Activated T-helper 17 cell treated with anti-CD3 and anti-CD28 coated beads, Interleukin-2, amount 50 U/mL, for 72 hours (primary cell): ENCODE results near the gene NET1. TPM values are rescaled to one million over a fixed set of nuclear protein-coding genes. Genes with fewer than 3 reads are reported as not detected.

Source experiments
- ATAC-seq: fragments of 150-1000 bp; cut with Tn5 transposase; replicated peaks from 2 replicates; pipeline ENCODE4 v1.10.0; 2021; ENCODE audit warnings: mild to moderate bottlenecking, moderate library complexity
- H3K27ac Mint-ChIP-seq: one replicate; pipeline ENCODE4 v1.8.0; 2022; ENCODE audit warnings: mixed read lengths
- H3K27me3 Mint-ChIP-seq: one replicate; pipeline ENCODE4 v1.8.0; 2022; ENCODE audit warnings: mixed read lengths
- H3K36me3 Mint-ChIP-seq: one replicate; pipeline ENCODE4 v1.8.0; 2022; ENCODE audit warnings: low read depth, mild to moderate bottlenecking, mixed read lengths
- H3K4me1 Mint-ChIP-seq: one replicate; pipeline ENCODE4 v1.8.0; 2022; ENCODE audit warnings: mixed read lengths
- H3K4me3 Mint-ChIP-seq: one replicate; pipeline ENCODE4 v1.8.0; 2022; ENCODE audit warnings: mild to moderate bottlenecking, mixed read lengths
- H3K9me3 Mint-ChIP-seq: one replicate; pipeline ENCODE4 v1.8.0; 2022; ENCODE audit warnings: mixed read lengths
- total RNA-seq, 2 donors: library from RNA; stranded (reverse); gene quantifications; one replicate each; pipeline ENCODE4 v1.2.3, GENCODE V29; 2022

The NET1 gene
- total RNA-seq, 2 donors from 2014 or later = 17.0 to 39.6 TPM

DNA sequence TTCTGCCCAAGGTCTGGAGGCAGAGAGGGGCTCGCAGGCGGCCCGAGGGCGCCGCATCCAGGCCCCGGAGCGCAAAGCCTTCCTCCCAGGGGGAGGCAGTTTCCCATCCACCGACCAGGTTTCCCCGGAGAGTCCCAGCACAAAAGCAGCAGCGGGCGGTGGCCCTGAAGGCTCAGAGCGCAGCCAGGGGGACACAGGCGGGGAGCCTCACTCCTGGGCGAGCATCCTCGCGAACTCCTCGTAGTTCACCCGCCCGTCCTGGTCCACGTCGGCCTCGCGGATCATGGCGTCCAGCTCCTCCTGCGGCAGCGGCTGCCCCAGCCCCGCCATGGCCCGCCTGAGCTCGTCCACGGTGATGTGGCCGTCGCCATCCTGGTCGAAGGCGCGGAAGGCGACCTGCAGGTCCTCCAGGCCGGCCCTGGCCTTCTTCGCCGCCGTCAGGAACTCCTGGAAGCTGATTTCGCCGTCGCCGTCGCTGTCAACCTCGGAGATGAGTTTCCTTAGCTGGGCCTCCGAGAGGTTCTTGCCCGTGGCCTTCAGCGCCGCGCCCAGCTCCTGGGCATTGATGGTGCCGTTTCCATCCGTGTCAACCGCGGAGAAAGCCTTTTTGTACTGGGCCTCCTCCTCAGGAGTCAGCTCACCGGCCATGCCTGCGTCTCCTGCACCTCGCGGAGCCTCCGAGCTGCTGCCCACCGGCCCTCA, 86.6 kb downstream of the NET1 start:
- no peak overlapping the region for H3K27ac Mint-ChIP-seq
- no peaks in the 10 kb centered on the region for H3K4me1 Mint-ChIP-seq
- no peak overlapping the region for H3K4me3 Mint-ChIP-seq
- H3K27me3 Mint-ChIP-seq = peaks cover 10% of the 10 kb centered on the region
- ATAC-seq = no peak
- no peaks in the 10 kb centered on the region for H3K36me3 Mint-ChIP-seq
- no peaks in the 10 kb centered on the region for H3K9me3 Mint-ChIP-seq

DNA sequence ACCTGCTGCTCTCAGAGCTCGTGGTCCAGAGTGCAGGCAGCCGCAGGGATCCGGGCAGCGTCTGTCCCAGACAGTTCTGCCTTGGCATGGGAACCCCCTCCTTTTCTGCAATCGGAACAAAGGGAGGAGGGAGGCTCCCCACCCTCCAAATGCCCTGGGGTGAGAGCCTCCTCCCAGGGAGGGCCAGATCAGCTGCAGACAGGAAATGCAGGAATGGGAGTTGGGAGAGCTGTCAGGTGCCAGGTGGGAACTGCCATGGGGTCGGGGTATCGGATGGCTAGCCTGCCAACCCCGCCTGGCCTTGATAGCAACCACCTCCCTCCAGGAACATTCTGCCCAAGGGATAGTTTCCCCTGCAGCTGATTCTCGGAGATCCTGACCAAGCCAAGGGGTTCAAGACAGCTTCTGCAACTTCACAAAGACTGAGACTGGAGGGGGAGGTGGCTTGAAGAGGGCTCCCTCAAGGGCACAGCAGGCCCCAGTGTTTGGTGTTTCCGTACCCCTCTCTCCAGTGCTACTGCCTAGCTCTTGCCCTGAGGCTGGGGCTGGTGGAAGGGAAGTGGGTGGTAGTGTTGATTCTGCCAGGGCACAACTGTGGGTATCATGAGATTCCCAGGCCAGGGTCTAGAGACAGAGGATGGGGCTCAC, 87.3 kb downstream of the NET1 start, which contains the start of gene CALML5:
CALML5 (minus strand) TSS at position 78 of the 648 bp plus-strand sequence. CDS start 132 bp downstream, outside the sequence.
- ATAC-seq = no peak
- Mint-ChIP-seq H3K36me3 (no peaks in the 10 kb centered on the region), H3K27ac (no peak within 1 kb of the TSS), H3K27me3 (peaks cover 15% of the 10 kb centered on the region), H3K4me3 (no peak within 1 kb of the TSS), H3K9me3 (no peaks in the 10 kb centered on the region), H3K4me1 (no peaks in the 10 kb centered on the region)

DNA sequence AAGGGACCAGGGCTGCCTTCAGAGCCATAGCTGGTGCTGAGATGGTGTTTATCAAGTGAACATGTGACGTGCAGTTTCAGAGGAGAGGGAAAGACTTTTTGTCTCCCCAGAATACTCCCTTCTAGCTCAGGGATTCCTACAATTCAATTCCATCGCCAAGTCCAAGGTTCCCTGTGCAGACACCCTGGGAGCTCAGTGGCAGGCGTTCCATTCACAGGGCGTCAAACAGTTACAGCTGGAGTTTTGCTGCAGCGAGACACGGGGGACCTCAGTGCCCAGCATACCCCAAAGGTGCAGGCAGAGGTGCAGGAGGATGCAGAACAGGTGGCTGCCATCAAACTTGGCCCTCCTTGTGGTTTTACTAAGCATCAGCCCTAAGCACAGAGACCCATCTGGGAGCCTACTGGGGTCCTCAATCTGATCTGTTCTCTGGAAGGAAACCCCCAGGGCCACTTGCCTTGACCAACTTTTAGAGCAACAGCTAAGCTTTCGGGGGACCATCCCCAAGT, 87.9 kb downstream of the NET1 start:
- no peak for ATAC-seq
- H3K36me3 Mint-ChIP-seq = no peaks in the 10 kb centered on the region
- no peaks in the 10 kb centered on the region for H3K4me1 Mint-ChIP-seq
- no peaks in the 10 kb centered on the region for H3K9me3 Mint-ChIP-seq
- H3K27ac Mint-ChIP-seq = no peak overlapping the region
- no peak overlapping the region for H3K4me3 Mint-ChIP-seq
- H3K27me3 Mint-ChIP-seq = peaks cover 16% of the 10 kb centered on the region

DNA sequence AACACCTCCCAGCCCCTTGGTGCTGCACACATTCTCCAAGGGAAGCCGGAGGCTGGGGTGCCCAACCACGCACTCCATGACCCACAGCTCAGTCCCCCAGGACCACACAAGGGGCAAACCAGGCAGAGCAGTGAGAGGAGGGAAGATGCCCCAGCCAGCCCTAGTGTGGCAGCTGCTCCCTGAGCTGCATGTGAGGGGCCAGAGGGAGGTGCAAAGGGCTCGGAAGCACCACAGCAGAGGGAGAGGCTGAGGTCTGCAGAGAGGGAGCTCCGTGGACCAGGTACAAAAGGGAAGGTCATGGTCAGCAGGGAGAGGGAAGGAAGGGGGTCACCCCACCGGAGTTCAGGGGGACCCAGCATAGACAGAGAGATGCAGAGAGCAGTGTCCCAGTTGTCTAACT, 88.6 kb downstream of the NET1 start:
- Mint-ChIP-seq H3K27ac (no peak overlapping the region), H3K27me3 (peaks cover 18% of the 10 kb centered on the region), H3K9me3 (no peaks in the 10 kb centered on the region), H3K4me1 (no peaks in the 10 kb centered on the region), H3K4me3 (no peak overlapping the region), H3K36me3 (no peaks in the 10 kb centered on the region)
- no peak for ATAC-seq

DNA sequence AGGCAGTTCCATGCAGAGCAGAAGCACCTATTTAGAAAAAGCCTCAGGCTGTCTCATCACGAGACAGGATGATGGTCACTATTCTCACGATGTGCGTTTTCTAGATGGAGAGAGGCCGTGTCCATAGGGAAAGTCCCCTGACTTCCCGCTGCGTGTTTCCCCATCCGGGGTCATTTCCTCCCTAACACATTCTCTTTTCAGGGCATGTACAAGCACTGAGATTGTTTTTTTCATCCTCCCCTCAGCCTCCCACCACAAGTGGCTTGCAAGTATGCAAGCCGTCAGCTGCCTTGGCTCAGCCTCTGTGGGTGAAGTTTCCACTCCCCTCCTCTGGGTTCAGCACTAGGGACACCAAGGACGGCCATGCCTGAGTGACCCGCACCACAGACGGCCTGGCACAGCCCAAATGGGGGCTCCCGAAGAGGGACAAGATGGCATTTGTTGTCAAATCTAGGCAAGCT, 89.7 kb downstream of the NET1 start:
- Mint-ChIP-seq H3K27ac (no peak overlapping the region), H3K4me3 (no peak overlapping the region), H3K9me3 (no peaks in the 10 kb centered on the region), H3K36me3 (no peaks in the 10 kb centered on the region), H3K4me1 (no peaks in the 10 kb centered on the region), H3K27me3 (peaks cover 18% of the 10 kb centered on the region)
- ATAC-seq = no peak

DNA sequence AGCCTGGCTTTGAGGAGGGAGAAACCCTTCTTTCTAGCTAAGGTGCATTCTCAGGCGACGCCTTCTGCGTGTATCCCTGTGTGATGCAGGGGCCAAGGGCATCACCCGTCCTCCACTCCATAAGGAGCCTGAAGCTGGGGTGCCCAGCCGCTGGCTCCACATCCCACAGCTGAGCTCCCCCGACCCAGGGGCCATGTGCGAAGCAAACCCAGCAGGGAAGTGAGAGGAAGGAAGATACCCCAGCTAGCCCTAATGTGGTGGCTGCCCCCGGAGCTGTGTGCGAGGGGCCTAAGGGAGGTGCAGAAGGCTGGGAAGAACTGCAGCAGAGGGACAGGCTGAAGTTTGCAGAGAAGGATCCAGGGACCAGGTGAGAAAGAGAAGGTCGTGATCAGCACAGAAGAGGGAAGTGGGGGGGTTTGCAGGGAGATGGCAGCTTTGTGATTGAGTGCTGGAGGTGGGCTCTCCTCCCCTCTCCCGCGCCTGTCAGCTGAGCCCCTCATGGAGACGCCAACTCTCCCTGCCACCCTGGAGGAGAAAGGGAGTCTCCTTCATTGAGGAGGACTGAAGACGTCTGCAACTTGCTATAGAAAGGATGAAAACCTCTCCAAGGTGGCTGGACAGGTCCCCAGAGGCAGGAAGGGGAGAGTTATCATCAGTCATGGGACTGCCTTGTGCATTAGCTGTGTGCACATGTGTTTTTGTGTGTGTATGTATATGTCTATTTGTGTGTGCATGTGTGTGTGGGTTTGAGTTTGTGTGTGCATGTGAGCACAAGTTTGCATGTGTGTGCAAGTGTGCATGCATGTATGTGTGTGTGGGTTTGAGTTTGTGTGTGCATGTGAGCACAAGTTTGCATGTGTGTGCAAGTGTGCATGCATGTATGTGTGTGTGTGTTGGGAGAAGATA, 90.5 kb downstream of the NET1 start:
- Mint-ChIP-seq H3K36me3 (no peaks in the 10 kb centered on the region), H3K27me3 (peaks cover 18% of the 10 kb centered on the region), H3K9me3 (no peaks in the 10 kb centered on the region), H3K4me3 (no peak overlapping the region), H3K4me1 (no peaks in the 10 kb centered on the region), H3K27ac (no peak overlapping the region)
- ATAC-seq = no peak

DNA sequence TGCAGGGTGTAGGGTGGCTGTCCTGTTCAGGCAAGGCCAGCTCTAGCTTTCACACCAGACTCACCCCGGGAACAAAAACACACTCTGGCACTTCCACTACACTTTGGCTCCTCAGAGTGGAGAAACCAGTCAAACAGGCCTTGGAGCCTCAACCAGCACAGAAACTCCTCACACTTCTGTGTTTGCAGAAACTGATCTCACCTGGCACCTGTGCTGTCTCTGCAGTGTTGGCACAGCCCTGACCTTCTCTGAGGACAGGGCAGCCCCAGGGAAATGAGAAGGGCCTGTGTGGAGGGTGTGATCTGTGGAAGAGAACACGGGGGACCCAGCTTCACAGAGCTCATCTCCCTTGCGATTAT, 91.1 kb downstream of the NET1 start:
- Mint-ChIP-seq H3K27ac (no peak overlapping the region), H3K4me3 (no peak overlapping the region), H3K4me1 (no peaks in the 10 kb centered on the region), H3K36me3 (no peaks in the 10 kb centered on the region), H3K27me3 (peaks cover 18% of the 10 kb centered on the region), H3K9me3 (no peaks in the 10 kb centered on the region)
- ATAC-seq = no peak

DNA sequence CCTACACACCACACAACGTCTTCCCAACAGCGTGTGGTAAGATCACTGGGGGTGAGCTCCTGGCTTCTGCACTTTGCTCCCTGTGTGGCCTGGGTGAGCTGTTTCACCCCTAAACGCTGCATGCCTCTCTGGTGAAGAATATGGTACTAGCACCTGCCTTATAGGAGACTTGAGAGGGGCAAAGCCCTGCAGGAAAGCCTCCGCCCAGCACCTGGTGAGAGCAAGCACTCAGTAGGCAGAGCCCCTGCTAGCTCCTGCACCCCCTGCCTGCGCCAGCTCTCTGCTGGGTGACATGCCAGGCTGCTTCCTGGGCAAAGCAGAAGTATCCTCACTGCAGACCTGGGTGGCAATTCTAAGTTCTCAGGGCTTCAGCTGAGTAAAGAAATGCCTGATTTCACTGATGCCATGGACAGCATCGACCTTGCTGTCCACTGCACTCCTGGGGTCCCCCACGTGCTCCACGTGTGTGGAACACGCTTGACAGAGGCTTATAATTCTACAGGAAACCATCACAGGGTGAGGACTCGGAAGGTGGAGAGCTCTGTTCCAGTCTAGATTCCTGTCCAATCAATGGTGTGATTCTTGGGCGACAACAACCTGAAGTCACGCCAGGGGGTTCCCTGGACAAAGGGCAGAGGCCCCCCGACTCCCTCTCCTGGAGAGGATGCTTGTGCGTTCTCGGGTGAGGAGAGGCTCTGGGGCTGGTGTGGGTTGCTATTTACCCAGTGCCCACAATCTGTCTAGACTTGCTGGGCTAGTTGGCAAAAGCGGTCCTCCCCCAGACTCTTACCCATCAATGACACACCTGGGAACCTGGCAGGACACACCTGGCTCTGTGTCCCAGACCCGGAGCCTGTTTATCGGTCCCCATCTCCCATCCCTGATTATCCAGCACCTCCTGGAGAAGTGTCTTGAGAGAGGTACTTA, 92.1 kb downstream of the NET1 start:
- Mint-ChIP-seq H3K27me3 (peaks cover 18% of the 10 kb centered on the region), H3K9me3 (no peaks in the 10 kb centered on the region), H3K4me3 (no peak overlapping the region), H3K27ac (no peak overlapping the region), H3K4me1 (no peaks in the 10 kb centered on the region), H3K36me3 (no peaks in the 10 kb centered on the region)
- ATAC-seq = no peak

DNA sequence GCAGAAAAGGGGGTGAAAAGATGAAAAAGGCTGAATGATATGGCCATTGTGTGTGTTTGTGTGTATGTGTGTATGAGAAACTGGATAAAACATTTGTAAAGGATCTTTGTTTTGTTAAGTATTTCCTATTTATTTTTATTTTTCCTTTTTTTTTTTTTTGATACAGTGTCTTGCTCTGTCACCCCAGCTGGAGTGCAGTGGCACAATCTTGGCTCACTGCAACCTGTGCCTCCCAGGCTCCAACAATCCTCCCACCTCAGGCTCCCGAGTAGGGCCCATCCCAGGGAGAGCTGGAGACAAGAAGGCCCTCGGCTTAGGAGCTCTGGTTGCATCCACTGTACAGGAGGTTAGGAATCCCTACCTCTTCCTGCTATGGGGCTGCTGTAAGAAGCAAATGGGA, 93.9 kb downstream of the NET1 start:
- H3K4me1 Mint-ChIP-seq = no peaks in the 10 kb centered on the region
- H3K36me3 Mint-ChIP-seq = no peaks in the 10 kb centered on the region
- H3K4me3 Mint-ChIP-seq = no peak overlapping the region
- no peaks in the 10 kb centered on the region for H3K9me3 Mint-ChIP-seq
- H3K27ac Mint-ChIP-seq = no peak overlapping the region
- H3K27me3 Mint-ChIP-seq = peaks cover 15% of the 10 kb centered on the region
- no peak for ATAC-seq

DNA sequence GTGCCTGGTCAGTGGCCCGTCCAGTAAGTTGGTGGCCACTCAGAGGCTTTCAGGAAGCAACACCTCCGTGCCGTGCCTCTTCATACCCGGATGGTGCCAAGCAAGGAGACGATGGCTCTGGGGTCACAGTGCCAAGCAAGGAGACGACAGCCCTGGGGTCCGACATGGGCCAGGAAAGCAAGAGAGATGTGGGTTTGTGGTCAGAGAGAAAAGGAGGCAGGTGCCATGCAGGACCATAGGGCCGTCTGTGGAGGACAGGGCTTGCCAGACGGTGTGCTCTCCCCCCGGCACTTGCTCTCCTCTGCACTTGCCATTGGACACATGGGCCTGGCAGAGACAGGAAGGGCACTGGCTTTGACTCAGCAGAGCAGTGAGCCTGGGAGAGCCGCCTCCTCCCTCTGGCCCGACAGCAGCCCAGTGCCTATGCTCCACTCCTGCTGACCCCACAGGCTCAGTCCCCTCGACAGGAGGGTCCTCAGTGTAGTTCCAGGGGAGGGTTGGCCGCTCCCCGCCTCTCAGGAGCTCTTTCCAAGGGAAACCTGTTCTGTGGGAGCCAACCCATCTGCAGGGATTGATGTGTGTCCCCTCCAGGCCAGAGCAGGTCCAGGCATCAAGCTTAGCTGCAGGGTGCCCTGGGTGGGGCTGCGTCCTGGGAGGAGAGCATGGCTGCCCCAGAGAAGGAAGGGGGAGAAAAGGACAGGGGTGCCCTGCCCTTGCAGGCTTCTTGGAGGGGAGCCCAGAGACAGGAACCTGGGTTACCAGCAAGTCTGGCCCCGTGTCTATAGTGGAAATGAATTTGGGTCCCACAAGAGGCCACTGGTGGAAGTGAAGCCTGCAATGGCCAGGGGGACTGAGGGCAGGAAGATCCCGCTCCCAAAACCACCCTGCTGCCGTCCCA, 94.6 kb downstream of the NET1 start:
- no peak overlapping the region for H3K27ac Mint-ChIP-seq
- H3K4me3 Mint-ChIP-seq = no peak overlapping the region
- H3K36me3 Mint-ChIP-seq = no peaks in the 10 kb centered on the region
- H3K9me3 Mint-ChIP-seq = no peaks in the 10 kb centered on the region
- no peak for ATAC-seq
- peaks cover 16% of the 10 kb centered on the region for H3K27me3 Mint-ChIP-seq
- no peaks in the 10 kb centered on the region for H3K4me1 Mint-ChIP-seq

DNA sequence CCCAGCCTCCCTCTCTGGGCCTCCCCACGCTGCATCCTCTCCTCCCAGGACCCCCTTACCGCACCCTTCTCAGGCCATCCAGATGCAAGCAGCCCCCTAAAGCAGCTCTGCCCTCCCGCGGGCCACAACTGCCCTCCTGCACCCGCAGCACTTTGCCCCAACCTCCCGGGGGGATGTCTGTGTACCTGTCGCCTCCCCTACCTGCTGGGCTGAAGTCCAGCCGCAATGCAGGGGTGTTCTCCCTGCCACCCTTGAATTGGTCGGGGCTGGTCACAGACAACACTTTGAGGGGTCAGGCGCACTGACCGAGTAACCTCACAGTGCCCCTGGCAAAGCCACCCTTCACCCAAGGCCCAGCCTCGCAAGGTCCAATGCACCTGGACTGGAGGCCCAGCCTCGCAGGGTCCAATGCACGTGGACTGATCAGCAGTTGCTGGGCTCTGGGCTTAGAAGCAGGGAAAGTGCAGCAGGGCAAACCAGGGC, 95.3 kb downstream of the NET1 start:
- no peaks in the 10 kb centered on the region for H3K4me1 Mint-ChIP-seq
- H3K27me3 Mint-ChIP-seq = peaks cover 21% of the 10 kb centered on the region
- ATAC-seq = no peak
- no peaks in the 10 kb centered on the region for H3K36me3 Mint-ChIP-seq
- H3K9me3 Mint-ChIP-seq = no peaks in the 10 kb centered on the region
- no peak overlapping the region for H3K4me3 Mint-ChIP-seq
- H3K27ac Mint-ChIP-seq = no peak overlapping the region

DNA sequence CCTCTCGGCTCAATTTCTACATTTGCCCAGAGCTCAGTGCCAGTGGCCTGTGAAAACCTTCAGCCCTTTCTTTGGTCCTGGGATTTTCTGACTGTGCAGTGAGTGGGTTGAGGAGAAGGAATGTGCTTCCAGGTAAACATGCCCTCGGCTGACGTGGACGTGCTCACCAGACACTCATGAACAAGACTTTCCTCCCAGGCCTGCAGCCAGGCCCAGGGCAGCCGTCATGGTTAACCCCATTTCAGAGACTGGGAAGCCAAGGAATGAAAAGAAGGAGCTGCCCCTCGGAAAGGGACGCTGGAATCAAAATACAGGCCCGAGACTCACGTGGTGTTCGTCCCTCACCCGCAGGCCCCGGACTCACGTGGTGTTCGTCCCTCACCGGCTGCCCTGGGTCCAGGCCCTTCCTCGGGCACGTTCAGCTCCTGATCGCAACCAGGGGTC, 95.8 kb downstream of the NET1 start:
- H3K4me1 Mint-ChIP-seq = no peaks in the 10 kb centered on the region
- H3K27ac Mint-ChIP-seq = no peak overlapping the region
- H3K36me3 Mint-ChIP-seq = no peaks in the 10 kb centered on the region
- no peak for ATAC-seq
- peaks cover 20% of the 10 kb centered on the region for H3K27me3 Mint-ChIP-seq
- no peaks in the 10 kb centered on the region for H3K9me3 Mint-ChIP-seq
- no peak overlapping the region for H3K4me3 Mint-ChIP-seq
